Measurements from ENCODE around the gene TMEM123. TPM values are rescaled to one million over a fixed set of nuclear protein-coding genes. Genes with fewer than 3 reads are reported as not detected.

The TMEM123 gene
- total and polyA plus RNA-seq, 2 of the 8 experiments (the other 6 are each of a cell fraction or from before 2014, with no cell fraction given), result 75.5 to 80.1 TPM

DNA sequence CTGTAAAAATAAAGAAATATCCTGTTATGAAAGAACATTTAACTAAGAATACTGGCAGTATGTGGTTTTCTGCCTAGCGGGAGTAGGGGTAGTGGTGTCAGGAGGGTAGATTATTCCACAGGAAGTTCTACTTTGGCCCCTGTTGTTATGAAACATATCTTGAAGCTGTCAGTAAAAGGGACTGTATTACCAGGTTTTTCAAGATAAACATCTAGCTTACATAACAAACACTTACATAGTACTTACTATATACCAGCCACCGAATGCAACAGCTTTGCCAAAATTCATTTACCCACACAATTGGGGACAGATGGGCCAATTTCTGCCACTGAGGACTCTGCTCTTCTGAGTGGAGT lies 3.7 kb downstream of the TMEM123 start:
- H4K20me1 ChIP-seq (replicated peaks in 1 of 2; ENCODE audit: control insufficient read depth in 1 of 2, insufficient read depth in 2 of 2, low read length in 2 of 2), result peaks cover 14 to 15% of the 10 kb centered on the region in 2 experiments
- H3K9me3 ChIP-seq (ENCODE audit: insufficient read depth in 2 of 2, low read depth in 1 of 2, low read length in 1 of 2), result no peaks in the 10 kb centered on the region
- H3K27ac ChIP-seq (ENCODE audit: low read depth, low read length), result no peak overlapping the region
- H3K79me2 ChIP-seq (ENCODE audit: control insufficient read depth in 1 of 2, insufficient read depth in 2 of 2, low read length in 2 of 2), result peaks cover 0 to 39% of the 10 kb centered on the region in 2 experiments; a peak in 2 of 4 replicates
- H3K4me1 ChIP-seq (replicated peaks in 1 of 4; ENCODE audit: control insufficient read depth in 3 of 4, insufficient read depth in 4 of 4, low read length in 3 of 4), result peaks cover 3 to 17% (median 10%) of the 10 kb centered on the region in 4 experiments; a peak in 4 of 7 replicates
- no peak overlapping the region for H2BK120ac ChIP-seq (replicated peaks; ENCODE audit: low read depth, low read length)
- no peak overlapping the region for H4K91ac ChIP-seq (replicated peaks; ENCODE audit: insufficient read length, low read length)
- H2BK5ac ChIP-seq (ENCODE audit: low read depth, low read length), result no peak overlapping the region
- WGBS, 2 experiments (ENCODE audit: extremely low coverage in 1 of 2, insufficient coverage in 1 of 2, insufficient read length in 1 of 2, insufficient replicate concordance in 2 of 2, low coverage in 1 of 2, low lambda C conversion rate in 2 of 2, missing lambda C conversion rate in 1 of 2), result 90% methylated on average over 2 of the region's 2 CpGs; no CpG with 5 or more reads in 1 of the 2 experiments
- ChIA-PET POLR2A (ENCODE audit: partially characterized antibody) (no interaction called here), CTCF (ENCODE audit: partially characterized antibody) (interaction anchor here (1.4 kb wide), 1 partner anchor 58 kb away, joined by 6 read pairs; no protein-coding TSS in a partner anchor)
- peaks cover 0 to 11% (median 3%) of the 10 kb centered on the region in 4 experiments; a peak in 4 of 7 replicates for H3K27me3 ChIP-seq (replicated peaks in 1 of 4; ENCODE audit: control insufficient read depth in 3 of 4, extremely low read depth in 1 of 4, insufficient read depth in 3 of 4, low read length in 3 of 4)
- H3K4me2 ChIP-seq (ENCODE audit: insufficient read depth in 1 of 2, low read depth in 2 of 2, low read length in 2 of 2), result no peak overlapping the region
- no peak overlapping the region for H3K23ac ChIP-seq (ENCODE audit: insufficient read length)
- no peak overlapping the region for H2BK12ac ChIP-seq (ENCODE audit: low read depth, low read length)
- H3K56ac ChIP-seq (replicated peaks; ENCODE audit: insufficient read length, low read depth, low read length), result no peak overlapping the region
- H3K4me3 ChIP-seq (ENCODE audit: extremely low read depth in 1 of 4, insufficient read depth in 2 of 4, low read depth in 3 of 4, low read length in 4 of 4), result no peak overlapping the region
- H3K36me3 ChIP-seq (ENCODE audit: control insufficient read depth in 2 of 4, insufficient read depth in 4 of 4, low read length in 3 of 4), result peaks cover 0 to 8% (median 5%) of the 10 kb centered on the region in 4 experiments; a peak in 3 of 8 replicates
- no peak overlapping the region for H3K4ac ChIP-seq (replicated peaks; ENCODE audit: insufficient read length, low read depth, low read length)
- no peak overlapping the region for H4K5ac ChIP-seq (ENCODE audit: insufficient read length, low read depth, low read length)
- FAIRE-seq (no peak), DNase-seq (ENCODE audit: low read depth in 1 of 2, low spot score in 2 of 2) (no peak)
- H3K18ac ChIP-seq (ENCODE audit: extremely low read depth, low read length), result no peak overlapping the region
- no peaks in the 10 kb centered on the region for H3K79me1 ChIP-seq (ENCODE audit: low read depth, low read length)
- no peak overlapping the region for H2AK5ac ChIP-seq (ENCODE audit: low read depth, low read length)
- no peak for TF ChIP-seq JUND (IDR thresholded peaks at IDR 0.05; ENCODE audit: low read length)
- TF ChIP-seq CBX5 (IDR thresholded peaks at IDR 0.05; ENCODE audit: low read depth, low read length), result no peak
- TF ChIP-seq TCF12 (IDR thresholded peaks at IDR 0.05; ENCODE audit: low read depth, low read length), result no peak
- TF ChIP-seq CEBPB (IDR thresholded peaks at IDR 0.05; ENCODE audit: low read depth, low read length), result no peak
- no peak for TF ChIP-seq TAF1 (IDR thresholded peaks at IDR 0.05; ENCODE audit: low read depth, low read length)
- TF ChIP-seq EZH2 (IDR thresholded peaks at IDR 0.05; ENCODE audit: low read depth, low read length, severe bottlenecking), result no peak
- TF ChIP-seq FOSL1 (IDR thresholded peaks at IDR 0.05; ENCODE audit: insufficient read depth, low read depth, low read length), result no peak
- no peak for TF ChIP-seq NANOG (IDR thresholded peaks at IDR 0.05; ENCODE audit: insufficient read depth, low read depth, low read length, poor library complexity, severe bottlenecking)
- no peak overlapping the region for H2BK20ac ChIP-seq (ENCODE audit: low read length)
- no peak overlapping the region for H3K14ac ChIP-seq (ENCODE audit: insufficient read length)
- H3K23me2 ChIP-seq (ENCODE audit: low read depth, low read length), result peaks cover 16% of the 10 kb centered on the region; the same call in 1 of the 2 replicates
- no peak overlapping the region for H2AFZ ChIP-seq (ENCODE audit: low read length)
- H4K8ac ChIP-seq (ENCODE audit: extremely low read depth, insufficient read depth, low read length), result no peak overlapping the region
- H3K9ac ChIP-seq (replicated peaks in 1 of 4; ENCODE audit: extremely low read depth in 1 of 4, low read depth in 3 of 4, low read length in 3 of 4), result no peak overlapping the region
- H2BK15ac ChIP-seq (ENCODE audit: low read length), result no peak overlapping the region
